Measurements from ENCODE around the gene RAB17.

- TF ChIP-seq CTCF (IDR thresholded peaks at IDR 0.05; ENCODE audit: low read length) (no peak), EZH2 (IDR thresholded peaks at IDR 0.05; ENCODE audit: borderline replicate concordance, low read length) (no peak)
These were observed 50.9 kb downstream of the RAB17 start for GRCh38 chr2:237539681-237540080.
